ENCODE data around the gene PARL. TPM values are rescaled to one million over a fixed set of nuclear protein-coding genes. Genes with fewer than 3 reads are reported as not detected.

The PARL gene
- total and polyA plus RNA-seq, 2 donors (not counting 3 experiments of a cell fraction or from before 2014, with no cell fraction given): 38.8 to 48.1 TPM

DNA sequence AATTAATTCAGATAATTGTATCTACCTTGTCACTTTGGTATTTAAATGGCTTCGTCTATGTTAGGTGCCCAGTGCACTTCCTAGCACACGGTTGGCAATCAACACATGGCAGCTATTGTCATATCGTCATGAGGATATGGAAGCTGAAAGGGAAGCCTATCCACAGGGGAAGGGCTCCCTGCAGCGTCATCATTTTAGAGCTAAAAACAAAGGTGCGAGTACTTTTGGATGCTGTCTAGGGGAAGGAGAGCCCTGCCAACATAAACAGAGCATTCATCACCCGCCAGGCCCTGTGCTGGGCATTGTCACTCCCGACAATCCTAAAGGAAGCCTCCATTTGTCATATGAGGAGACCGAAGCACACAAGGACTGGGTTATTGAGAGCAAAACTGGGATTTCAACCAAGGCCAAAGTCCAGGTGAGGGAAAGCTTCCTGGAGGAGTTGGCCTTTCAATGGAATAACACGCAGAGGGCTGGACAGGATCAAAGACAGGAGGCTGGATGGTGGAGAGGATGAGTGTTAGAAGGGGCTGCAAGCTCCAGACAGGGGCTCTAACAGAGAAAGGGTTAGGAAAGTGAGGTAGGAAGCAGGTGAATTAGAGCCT lies 8.0 kb upstream of the PARL start:
- no peaks in the 10 kb centered on the region for H3K36me3 ChIP-seq (ENCODE audit: control insufficient read depth in 2 of 2, extremely low read depth in 1 of 2, insufficient read depth in 2 of 2, low read length in 2 of 2)
- TF ChIP-seq FOS (IDR thresholded peaks at IDR 0.05; ENCODE audit: borderline replicate concordance, insufficient read depth, low read length) (no peak), JUN (IDR thresholded peaks at IDR 0.05; ENCODE audit: borderline replicate concordance, insufficient read depth, insufficient read length, low read depth) (no peak), POLR2A (IDR thresholded peaks at IDR 0.05; ENCODE audit: low read depth, low read length) (no peak), EZH2 (IDR thresholded peaks at IDR 0.05; ENCODE audit: borderline replicate concordance, low read depth, low read length, severe bottlenecking) (no peak), GATA2 (IDR thresholded peaks at IDR 0.05; ENCODE audit: insufficient read depth, insufficient read length, low read depth, low read length) (no peak), MYC (IDR thresholded peaks at IDR 0.05; ENCODE audit: low read depth, low read length) (no peak), POLR2AphosphoS5 (IDR thresholded peaks at IDR 0.05; ENCODE audit: insufficient read depth, low read depth, low read length) (no peak)
- TF ChIP-seq, protein P1, sequence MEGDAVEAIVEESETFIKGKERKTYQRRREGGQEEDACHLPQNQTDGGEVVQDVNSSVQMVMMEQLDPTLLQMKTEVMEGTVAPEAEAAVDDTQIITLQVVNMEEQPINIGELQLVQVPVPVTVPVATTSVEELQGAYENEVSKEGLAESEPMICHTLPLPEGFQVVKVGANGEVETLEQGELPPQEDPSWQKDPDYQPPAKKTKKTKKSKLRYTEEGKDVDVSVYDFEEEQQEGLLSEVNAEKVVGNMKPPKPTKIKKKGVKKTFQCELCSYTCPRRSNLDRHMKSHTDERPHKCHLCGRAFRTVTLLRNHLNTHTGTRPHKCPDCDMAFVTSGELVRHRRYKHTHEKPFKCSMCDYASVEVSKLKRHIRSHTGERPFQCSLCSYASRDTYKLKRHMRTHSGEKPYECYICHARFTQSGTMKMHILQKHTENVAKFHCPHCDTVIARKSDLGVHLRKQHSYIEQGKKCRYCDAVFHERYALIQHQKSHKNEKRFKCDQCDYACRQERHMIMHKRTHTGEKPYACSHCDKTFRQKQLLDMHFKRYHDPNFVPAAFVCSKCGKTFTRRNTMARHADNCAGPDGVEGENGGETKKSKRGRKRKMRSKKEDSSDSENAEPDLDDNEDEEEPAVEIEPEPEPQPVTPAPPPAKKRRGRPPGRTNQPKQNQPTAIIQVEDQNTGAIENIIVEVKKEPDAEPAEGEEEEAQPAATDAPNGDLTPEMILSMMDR (IDR thresholded peaks at IDR 0.05; ENCODE audit: extremely low read depth in 1 of 2, insufficient read depth in 1 of 2, low read depth in 1 of 2, low read length in 2 of 2): no peak
- TF ChIP-seq, protein P2, sequence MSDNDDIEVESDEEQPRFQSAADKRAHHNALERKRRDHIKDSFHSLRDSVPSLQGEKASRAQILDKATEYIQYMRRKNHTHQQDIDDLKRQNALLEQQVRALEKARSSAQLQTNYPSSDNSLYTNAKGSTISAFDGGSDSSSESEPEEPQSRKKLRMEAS (IDR thresholded peaks at IDR 0.05; ENCODE audit: insufficient read depth, insufficient read length): no peak
- no peak for DNase-seq (ENCODE audit: low read depth, low spot score)
- no peak overlapping the region for H2AFZ ChIP-seq (ENCODE audit: low read depth, low read length)
- no peaks in the 10 kb centered on the region for H3K9me3 ChIP-seq (replicated peaks; ENCODE audit: control insufficient read depth, insufficient read depth, low read length)
- H3K4me2 ChIP-seq (ENCODE audit: insufficient read depth, low read length): no peak overlapping the region
- dilution Hi-C loops (cut with MboI; ENCODE audit: extremely low pct_ligation_motif_present, low sequenced_read_pairs) (no loop called here), intact Hi-C loops (cut with micrococcal nuclease) (no loop called here)
- H3K27me3 ChIP-seq (ENCODE audit: control insufficient read depth in 2 of 2, insufficient read depth in 2 of 2, low read length in 2 of 2): peaks cover 6 to 7% of the 10 kb centered on the region in 2 experiments
- CTCF ChIA-PET: interaction anchor here (1.1 to 1.5 kb wide), 3 partner anchors 41 to 396 kb away, joined by 3 to 5 read pairs (median 3); no protein-coding TSS in a partner anchor
- H3K79me2 ChIP-seq (ENCODE audit: control insufficient read depth, insufficient read depth, low read length): no peaks in the 10 kb centered on the region
- no peak for FAIRE-seq
- BruUV-seq (replicated peaks): no TSS peak
- no peaks in the 10 kb centered on the region for H4K20me1 ChIP-seq (replicated peaks; ENCODE audit: control insufficient read depth, extremely low read depth, insufficient read depth, low read length)
- POLR2A ChIA-PET: no interaction called here
- no peak overlapping the region for H3K27ac ChIP-seq (ENCODE audit: insufficient read depth, low read depth, low read length)
- no peaks in the 10 kb centered on the region for H3K9me1 ChIP-seq (replicated peaks; ENCODE audit: control insufficient read depth, extremely low read depth, insufficient read depth, low read length)
- H3K9ac ChIP-seq (replicated peaks; ENCODE audit: extremely low read depth, insufficient read depth, low read length): no peak overlapping the region
- H3K4me3 ChIP-seq (replicated peaks in 1 of 3; ENCODE audit: insufficient read depth in 1 of 3, low read depth in 1 of 3, low read length in 3 of 3): no peak overlapping the region
- no peaks in the 10 kb centered on the region for H3K4me1 ChIP-seq (ENCODE audit: control insufficient read depth, extremely low read depth, insufficient read depth, low read length)

Data from endothelial cell of umbilical vein (primary cell).